GM12878 (cell line): ENCODE data around the gene TAPBP.
"Not testable (repeated sequence)": the region's sequence is repeated elsewhere in the genome, so short reads cannot be mapped to it uniquely, and the experiment has no call there.

Source experiments
- BCL11A ChIP-seq: IDR thresholded peaks from 2 replicates; pipeline ENCODE4 v1.6.1; 2011; ENCODE audit warnings: low read depth, low read length
- CHD4 ChIP-seq: fragments of 200-600 bp; sonication (generic); IDR thresholded peaks from 2 replicates; pipeline ENCODE4 v1.6.1; 2016; ENCODE audit warnings: mild to moderate bottlenecking
- POLR2AphosphoS5 ChIP-seq: IDR thresholded peaks from 2 replicates; pipeline ENCODE4 v1.6.1; 2011; ENCODE audit warnings: mild to moderate bottlenecking, low read length, inconsistent platforms

- not testable (repeated sequence) for TF ChIP-seq POLR2AphosphoS5, CHD4, BCL11A
Observed at GRCh38 chr6:33346972-33347371, 33.1 kb upstream of the TAPBP start.
